Choroid plexus epithelial cell (primary cell): ENCODE measurements around the gene KDM3B.

Experiments used
- DNase-seq: peaks from one replicate; pipeline ENCODE4 v3.0.0-alpha.2; 2010; ENCODE audit warnings: low read depth
- H3K4me3 ChIP-seq: 2 replicates; pipeline ENCODE4 v1.5.1; 2011; ENCODE audit warnings: low read depth, mild to moderate bottlenecking, control low read depth, low read length, moderate library complexity
- CTCF ChIP-seq: conservative IDR thresholded peaks from 2 replicates; pipeline ENCODE4 v1.5.1; 2011; ENCODE audit warnings: low read depth, mild to moderate bottlenecking, control low read depth, inconsistent platforms, low read length, moderate library complexity

Gene KDM3B

GRCh38 chr5:138438003-138438723 lies 85.7 kb downstream of the KDM3B start:
- no peak for DNase-seq
- no peak for TF ChIP-seq CTCF
- H3K4me3 ChIP-seq, result peak overlapping the region; percentile 56

GRCh38 chr5:138438724-138439476 lies 86.4 kb downstream of the KDM3B start, which contains the start of gene REEP2:
Gene REEP2, plus strand, starts transcription at chr5:138439057. Its CDS starts 152 bp downstream, at chr5:138439209.
- TF ChIP-seq CTCF, result no peak

GRCh38 chr5:138439477-138440158 lies 87.1 kb downstream of the KDM3B start:
- peak overlapping the region; percentile 56 for H3K4me3 ChIP-seq
- TF ChIP-seq CTCF, result no peak
- DNase-seq, result no peak

More at GRCh38 chr5:138438724-138439476, 86.4 kb downstream of the KDM3B start, which contains the start of gene REEP2:
- peak; percentile 48 for DNase-seq
- peak within 1 kb of the TSS; percentile 56 for H3K4me3 ChIP-seq

- no peak for TF ChIP-seq CTCF
- no peak for DNase-seq
- H3K4me3 ChIP-seq, result no peak overlapping the region
Observed at GRCh38 chr5:138440159-138441073, 87.9 kb downstream of the KDM3B start.

- no peak for DNase-seq
- H3K4me3 ChIP-seq, result no peak overlapping the region
- TF ChIP-seq CTCF, result no peak
Observed at GRCh38 chr5:138441221-138441620, 88.7 kb downstream of the KDM3B start.

- no peak for DNase-seq
- H3K4me3 ChIP-seq, result no peak overlapping the region
- no peak for TF ChIP-seq CTCF
Observed at GRCh38 chr5:138444078-138444773, 91.7 kb downstream of the KDM3B start.
